LHCN-M2 (cell line): Measurements from ENCODE around the gene DENND4C. TPM values are rescaled to one million over a fixed set of nuclear protein-coding genes. Genes with fewer than 3 reads are reported as not detected.
"Not testable (repeated sequence)": the region's sequence is repeated elsewhere in the genome, so short reads cannot be mapped to it uniquely, and the experiment has no call there.

Experiments used
- DNase-seq: peaks from one replicate; pipeline ENCODE4 v3.0.0-alpha.2; 2012; ENCODE audit warnings: low read depth
- total RNA-seq: library from RNA; depleted of rRNA; stranded (reverse); fragments of >200 nt; gene quantifications from 2 replicates; pipeline ENCODE4 v1.2.3, GENCODE V29; 2014

The DENND4C gene
- total RNA-seq, 1 experiment from 2014 or later = 29.3 TPM

DNA sequence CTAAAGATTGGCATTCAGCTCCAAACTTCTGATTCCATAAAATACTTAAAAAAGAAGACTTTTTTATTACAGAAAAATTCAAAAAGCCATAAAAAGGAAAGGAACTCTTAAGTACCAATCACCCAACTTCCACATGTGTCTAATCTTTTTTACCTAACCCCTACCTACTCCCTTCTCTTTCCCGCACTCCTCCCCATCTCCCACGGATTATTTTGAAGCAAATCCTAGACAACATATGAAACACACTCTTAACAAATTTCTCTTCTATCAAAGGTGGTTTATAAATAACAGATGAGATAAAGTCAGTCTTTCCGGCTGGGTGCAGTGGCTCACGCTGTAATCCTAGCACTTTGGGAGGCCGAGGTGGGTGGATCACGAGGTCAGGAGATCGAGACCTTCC lies 5.9 kb upstream of the DENND4C start:
- DNase-seq = no peak

DNA sequence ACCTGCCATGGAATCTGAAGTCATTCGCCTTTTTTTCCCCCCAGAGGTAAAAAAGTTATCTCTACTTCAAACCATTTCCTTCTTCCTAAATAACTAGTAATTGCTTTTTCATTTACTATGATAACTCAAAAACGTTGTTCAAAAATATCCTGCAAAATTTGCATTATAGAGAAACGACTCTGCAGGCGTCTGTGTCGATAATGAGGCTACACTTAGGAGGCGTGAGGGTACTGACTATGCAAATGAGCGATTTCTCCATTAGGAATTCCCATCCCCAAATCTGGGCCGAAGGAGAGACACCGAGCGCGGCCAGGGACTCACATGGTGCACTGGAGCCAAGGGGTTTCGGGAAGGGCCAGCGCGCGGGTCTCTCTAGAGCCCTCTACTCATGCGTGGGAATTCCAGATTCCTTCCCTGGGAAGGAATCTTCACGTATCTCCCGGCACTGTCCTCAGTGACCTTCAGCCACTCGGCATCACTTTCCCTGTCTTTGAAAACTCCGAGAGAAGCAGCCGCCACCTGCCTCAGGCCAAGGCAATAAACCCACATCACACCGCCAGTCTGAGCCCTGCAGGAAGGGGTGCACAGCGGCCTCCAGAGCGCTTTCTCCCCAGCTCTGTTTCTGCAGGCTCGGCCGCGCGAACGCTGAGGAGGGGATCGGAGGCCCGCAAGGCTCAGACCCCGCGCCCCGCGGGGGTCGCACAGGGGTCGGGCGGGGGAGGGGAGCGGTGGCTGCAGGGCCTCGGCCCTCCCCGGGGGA lies 718 bp upstream of the DENND4C start:
- peak; percentile 54 for DNase-seq

DNA sequence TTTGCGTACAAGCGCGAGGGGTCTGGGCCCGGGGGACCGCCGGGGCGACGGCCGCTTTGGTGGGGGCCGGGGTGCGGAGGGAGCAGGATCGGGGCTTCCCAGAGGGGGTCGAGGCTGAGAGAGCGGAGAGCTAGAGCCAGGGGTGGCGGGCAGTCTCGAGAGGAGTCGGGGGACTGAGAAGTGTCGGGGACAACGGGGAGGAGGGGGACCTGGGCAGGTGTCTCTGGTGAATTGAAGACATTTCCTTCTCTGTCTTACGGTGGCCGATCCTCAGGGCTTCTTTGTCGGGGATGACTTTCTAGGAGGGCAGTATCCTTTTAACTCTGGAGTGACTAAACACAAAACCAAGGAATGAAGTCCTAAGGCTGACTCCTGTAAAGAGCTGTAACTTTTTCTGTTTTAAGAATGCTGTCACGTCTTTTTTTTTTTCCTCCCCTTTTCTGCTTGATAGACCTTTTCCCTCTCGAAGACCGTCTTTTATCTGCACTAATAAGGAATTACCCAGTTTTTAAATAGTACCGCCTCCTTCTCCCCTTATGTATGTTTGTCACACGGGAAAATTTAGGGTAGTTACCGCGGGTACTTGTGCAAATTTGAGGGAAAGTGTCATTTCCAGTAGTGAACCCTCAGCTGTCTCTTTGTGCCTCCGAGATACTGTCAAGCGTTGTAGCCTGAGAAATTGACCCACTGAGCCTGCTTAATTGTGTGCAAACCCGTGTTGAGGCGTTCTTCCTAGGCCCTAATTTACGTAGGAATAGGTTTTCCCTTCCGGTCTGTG lies 822 bp downstream of the DENND4C start:
- DNase-seq = peak; percentile 14

DNA sequence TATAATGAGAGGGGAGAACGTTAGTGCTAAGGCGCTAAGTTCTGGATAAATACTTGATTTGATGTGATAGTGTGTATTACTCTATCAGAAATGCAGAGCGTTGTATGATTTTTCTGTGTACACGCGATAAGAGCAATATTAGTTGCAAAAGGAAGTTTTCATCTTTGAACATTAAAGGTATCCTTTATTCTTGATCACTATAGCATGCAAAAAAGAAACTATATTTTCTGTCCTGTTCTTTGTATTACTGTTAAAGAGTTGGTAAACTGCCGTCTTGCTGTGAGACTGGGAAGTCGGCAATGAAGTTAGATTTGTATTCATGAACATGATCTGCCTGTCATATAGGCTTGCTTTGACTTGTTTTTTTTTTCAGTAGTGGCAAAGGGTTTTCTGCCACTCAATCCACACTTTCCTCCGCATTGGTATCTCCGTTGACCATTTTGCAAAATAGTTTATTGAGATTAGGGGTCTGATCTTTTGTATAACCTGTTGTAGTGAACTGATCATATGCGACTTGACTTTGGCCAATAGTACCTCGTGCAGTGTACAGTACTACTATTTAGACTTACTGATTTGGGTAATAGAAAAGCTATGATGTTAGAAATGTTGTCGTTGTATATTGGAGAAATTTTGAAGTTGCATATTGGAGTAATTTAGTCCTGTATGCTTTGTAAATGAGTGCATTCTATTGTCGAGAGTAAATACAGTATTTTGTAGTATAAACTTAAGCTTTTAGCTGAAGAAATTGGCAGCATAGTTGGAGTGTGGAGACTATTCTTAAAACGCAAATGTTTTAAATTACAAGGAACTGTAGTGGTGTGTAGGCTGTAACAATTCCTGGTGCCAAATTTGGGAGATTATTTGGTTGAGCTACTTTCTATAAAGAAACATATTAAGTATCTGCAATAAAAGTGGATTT lies 1.7 kb downstream of the DENND4C start:
- DNase-seq = peak; percentile 2

DNA sequence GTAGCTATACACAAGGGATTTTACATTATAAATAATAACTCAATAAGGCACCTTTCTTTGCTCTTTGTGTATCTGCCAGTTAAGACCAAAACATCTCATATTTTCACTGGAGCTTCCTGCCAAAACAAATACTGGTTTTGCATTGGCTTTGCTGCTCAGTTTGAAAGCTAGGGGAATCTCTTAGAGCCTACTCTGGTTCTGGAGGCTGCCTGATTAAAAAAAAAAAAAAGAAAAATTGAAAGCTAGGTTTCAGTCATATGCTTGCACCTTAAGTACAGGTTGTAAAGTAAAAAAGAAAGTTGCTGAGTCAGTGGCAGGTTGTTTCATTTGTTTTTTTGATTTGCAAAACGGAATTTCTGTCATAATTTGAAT lies 2.3 kb downstream of the DENND4C start:
- DNase-seq = peak; percentile 43

DNA sequence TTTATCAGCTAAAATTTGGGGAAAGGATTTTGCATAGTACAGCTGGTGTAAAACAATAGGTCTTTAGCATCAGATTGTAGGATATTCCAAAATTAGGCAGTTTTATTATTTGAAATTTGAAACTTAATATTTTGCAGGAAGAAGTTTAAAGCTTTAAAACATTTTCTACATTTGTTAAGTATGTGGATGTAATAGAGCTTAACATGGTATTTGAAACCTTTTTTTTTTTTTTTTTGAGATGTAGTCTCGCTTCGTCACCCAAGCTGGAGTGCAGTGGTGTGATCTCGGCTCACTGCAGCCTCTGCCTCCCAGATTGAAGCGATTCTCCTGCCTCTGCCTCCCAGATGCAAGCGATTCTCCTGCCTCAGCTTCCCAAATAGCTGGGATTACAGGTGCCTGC lies 2.9 kb downstream of the DENND4C start:
- no peak for DNase-seq

DNA sequence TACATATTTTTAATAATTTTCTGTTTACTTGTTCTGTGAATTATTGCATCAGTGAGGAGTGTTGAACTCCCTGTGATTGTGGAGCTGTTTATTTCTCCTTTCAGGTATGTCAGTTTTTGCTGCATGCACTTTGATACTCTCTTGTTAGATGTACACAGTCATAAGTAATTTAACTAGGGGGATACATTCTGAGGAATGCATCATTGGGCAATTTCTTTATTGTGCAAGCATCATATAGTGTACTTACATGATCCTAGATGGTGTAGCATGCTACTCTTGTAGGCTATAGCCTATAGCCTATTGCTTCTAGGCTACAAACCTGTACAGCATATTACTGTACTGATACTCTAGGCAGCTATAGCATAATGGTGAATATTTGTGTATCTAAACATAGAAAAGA lies 9.5 kb downstream of the DENND4C start:
- no peak for DNase-seq

DNA sequence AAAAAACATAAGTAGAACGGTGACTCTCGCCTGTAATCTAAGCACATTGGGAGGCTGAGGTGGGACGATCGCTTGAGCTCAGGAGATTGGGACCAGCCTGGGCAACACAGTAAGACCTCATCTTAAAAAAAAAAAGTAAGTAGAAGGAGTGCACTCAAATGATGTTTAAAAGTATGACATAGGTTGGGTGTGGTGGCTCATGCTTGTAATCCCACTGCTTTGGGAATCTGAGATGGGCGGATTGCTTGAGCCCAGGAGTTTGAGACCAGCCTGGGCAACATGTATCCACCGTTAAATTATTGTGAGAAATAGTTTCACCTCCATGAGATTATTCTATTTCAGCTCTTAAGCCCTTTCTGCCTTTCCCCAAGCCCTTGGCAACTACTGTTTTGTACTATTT lies 11.2 kb downstream of the DENND4C start:
- DNase-seq = no peak

DNA sequence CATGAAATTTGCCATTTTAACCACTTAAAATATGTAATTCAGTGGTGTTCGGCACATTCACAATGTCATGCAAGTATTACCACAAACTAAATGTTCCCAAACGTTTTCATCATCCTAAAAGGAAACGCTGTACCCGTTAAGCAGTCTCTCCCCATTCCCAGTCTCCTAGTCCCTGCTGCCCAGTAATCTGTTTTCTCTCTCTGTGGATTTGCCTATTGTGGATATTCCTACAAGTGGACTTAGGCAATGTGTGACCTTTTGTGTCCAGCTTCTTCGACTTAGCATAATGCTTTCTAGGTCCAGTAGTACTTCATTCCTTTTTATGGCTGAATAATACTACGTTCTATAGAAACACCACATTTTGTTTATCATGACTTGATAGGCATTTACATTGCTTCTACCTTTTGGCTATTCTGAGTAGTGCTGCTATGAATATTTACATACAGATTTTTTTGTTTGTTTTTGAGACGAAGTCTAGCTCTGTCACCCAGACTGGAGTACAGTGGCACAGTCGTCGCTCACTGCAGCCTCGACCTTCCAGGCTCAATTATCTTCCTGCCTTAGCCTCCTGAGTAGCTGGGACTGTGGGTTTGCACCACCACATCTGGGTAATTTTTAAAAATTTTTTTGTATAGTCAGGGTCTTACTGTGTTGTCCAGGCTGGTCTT lies 13.0 kb downstream of the DENND4C start:
- DNase-seq = no peak

DNA sequence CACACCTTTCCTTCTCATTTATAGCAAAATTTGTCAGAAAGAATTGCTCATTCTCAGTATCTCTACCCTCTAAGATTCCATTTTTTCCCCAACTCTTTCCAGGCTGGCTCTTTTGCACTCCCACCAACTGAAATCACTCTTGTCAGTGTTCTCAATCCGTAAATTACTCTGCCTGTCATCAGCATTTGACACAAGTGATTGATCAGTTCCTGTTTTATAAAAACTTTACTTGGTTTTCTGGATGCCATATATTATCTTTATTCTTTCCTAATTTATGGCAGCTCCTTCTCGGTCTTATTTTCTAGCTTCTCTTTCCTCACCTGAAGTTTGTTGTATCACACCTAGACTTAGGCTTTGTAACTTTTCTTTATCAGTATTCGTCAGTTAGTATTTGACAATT lies 16.4 kb downstream of the DENND4C start:
- DNase-seq = no peak

DNA sequence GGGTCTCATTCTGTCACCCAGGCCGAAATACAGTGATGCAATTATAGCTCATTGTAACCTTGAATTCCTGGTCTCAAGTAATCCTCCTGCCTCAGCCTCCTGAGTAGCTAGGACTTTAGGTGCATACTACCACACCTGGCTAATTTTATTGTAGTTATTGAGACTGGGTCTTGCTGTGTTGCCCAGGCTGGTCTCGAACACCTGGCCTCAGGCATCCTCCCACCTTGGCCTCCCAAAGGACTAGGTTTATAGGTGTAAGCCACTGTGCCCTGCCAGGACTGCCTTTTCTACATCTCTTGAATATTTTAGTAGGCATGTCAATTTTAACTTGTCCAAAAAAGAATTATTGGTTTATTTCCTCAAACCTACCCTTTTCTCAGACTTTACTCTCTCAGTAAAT lies 16.9 kb downstream of the DENND4C start:
- DNase-seq = no peak

DNA sequence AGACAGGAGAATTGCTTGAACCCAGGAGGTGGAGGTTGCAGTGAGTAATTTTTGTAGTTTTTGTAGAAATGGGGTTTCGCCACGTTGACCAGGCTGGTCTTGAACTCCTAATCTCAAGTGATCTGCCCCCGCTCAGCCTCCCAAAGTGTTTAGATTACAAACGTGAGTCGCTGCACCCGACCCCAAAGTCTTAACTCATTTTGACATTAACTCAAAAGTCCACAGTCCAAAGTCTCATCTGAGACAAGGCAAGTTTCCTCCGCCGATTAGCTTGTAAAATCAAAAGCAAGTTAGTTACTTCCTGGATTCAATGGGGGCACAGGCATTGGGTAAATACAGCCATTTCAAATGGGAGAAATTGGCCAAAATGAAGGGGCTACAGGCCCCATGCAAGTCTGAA lies 19.9 kb downstream of the DENND4C start:
- DNase-seq = not testable (repeated sequence)

DNA sequence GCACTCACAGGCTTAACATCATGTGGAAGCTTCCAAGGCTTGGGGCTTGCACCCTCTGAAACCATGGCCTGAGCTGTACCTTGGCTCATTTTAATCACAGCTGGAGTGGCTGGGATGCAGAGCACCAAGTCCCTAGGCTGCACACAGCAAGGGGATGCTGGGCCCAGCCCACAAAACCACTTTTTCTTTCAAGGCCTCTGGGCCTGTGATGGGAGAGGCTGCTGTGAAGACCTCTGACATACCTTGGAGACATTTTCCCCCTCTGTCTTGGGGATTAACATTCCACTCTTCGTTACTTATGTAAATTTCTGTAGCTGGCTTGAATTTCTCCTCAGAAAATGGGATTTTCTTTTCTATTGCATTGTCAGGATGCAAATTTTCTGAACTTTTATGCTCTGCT lies 20.7 kb downstream of the DENND4C start:
- DNase-seq = not testable (repeated sequence)

DNA sequence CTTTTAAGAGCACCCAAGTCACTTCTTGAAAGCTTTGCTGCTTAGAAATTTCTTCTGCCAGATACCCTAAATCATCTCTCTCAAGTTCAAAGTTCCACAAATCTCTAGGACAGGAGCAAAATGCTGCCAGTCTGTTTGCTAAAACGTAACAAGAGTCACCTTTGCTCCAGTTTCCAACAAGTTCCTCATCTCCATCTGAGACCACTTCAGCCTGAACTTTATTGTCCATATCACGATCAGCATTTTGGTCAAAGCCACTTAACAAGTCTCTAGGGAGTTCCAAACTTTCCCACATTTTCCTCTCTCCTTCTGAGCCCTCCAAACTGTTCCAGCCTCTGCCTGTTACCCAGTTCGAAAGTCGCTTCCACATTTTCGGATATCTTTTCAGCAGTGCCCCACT lies 21.1 kb downstream of the DENND4C start:
- DNase-seq = not testable (repeated sequence)

DNA sequence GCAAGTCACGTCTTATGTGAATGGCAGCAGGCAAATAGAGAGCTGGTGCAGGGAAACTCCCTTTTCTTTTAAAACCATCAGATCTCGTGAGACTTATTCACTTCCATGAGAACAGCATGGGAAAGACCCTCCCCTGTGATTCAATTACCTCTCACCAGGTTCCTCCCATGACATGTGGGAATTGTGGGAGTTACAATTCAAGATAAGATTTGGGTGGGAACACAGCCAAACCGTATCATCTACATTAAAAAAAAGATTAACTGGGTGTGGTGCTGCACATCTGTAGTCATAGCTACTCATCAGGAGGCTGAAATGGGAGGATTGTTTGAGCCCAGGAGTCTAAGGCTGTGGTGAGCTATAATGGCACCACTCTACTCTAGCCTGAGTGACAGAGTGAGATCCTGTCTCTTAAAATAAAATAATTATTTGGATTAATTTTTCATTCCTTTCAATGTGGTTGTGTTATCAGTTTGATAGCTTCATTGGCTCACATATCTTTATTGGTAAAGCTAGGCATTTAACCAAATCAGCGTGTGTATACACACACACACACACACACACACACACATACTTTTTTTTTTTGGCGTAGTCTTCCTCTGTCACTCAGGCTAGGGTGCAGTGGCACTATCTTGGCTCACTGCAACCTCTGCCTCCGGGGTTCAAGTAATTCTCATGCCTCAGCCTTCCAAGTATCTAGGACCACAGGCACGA lies 21.8 kb downstream of the DENND4C start:
- no peak for DNase-seq

DNA sequence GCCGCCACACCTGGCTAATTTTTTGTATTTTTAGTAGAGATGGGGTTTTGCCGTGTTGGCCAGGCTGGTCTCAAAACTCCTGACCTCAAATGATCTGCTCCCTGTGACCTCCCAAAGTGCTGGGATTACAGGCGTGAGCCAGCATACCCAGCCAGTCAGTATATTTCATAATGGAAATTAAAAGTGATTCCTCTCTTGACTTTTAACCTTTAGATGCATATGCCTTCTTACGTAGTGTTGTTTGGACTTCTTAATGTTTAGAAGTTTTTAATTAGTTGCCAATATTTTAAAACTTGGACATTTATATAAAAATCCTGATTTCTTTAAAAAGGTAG lies 22.4 kb downstream of the DENND4C start:
- no peak for DNase-seq

DNA sequence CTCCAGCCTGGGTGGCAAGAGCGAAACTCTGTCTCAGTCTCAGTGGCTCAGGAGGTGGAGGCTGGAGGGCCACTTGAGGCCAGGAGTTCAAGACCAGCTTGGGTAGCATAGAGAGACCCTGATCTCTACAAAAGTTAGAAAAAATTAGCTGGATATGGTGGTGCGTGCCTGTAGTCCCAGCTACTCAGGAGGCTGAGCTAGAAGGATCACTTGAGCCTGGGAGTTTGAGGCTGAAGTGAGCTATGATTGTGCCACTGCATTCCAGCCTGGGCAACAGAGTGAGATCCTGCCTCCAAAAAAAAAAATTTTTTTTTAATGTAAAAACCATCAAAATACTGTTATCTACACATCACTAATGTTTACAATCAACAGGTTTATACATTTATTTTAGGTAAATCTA lies 24.6 kb downstream of the DENND4C start:
- no peak for DNase-seq

DNA sequence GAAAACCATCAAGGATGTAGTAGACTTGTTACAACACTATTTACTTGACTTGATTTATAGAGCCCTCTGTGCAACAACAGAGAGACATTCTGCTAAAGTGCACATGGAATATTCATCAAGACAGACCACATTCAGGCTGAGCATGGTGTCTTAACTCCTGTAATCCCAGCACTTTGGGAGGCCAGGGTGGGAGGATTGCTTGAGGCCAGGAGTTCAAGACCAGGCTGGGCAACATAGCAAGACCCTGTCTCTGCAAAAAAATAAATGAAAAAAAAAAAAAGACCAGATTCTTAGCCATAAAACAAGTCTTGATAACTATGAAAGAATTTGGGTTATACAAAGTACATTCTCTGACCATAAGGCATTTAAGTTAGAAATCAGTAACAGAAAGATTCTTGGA lies 25.3 kb downstream of the DENND4C start:
- DNase-seq = no peak

DNA sequence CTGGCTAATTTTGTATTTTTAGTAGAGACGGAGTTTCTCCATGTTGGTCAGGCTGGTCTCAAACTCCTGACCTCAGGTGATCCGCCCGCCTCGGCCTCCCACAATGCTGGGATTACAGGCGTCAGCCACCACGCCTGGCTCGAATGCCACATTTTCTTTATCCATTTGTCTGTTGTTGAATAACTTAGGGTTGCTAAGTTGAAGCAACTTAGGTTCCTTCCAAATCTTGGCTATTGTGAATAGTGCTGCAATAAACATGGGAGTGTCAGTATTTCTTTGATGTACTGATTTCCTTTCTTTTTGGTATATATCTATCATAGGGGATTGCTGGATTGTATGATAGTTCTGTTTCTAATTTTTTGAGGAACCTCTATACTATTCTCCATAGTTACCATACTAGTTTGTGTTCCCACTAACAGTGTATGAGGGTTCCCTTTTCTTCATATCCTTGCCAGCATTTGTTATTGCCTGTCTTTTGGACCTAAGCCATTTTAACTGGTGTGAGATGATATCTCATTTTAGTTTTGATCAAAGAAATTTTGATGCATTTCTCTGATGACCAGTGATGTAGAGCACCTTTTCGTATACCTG lies 29.3 kb downstream of the DENND4C start:
- not testable (repeated sequence) for DNase-seq

DNA sequence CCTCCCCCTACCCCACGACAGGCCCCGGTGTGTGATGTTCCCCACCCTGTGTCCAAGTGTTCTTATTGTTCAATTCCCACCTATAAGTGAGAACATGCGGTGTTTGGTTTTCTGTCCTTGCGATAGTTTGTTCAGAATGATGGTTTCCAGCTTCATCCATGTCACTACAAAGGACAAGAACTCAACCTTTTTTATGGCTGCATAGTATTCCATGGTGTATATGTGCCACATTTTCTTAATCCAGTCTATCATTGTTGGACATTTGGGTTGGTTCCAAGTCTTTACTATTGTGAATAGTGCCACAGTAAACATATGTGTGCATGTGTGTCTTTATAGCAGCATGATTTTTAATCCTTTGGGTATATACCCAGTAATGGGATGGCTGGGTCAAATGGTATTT lies 35.1 kb downstream of the DENND4C start:
- DNase-seq = not testable (repeated sequence)
